ENCODE results near the gene ZBTB20.

- TF ChIP-seq CTCF (IDR thresholded peaks at IDR 0.05) (no peak), EZH2 (IDR thresholded peaks at IDR 0.05; ENCODE audit: borderline replicate concordance, insufficient read depth, low read depth, low read length, poor library complexity, severe bottlenecking) (no peak)
Observed at GRCh38 chr3:114674036-114674435, 473.1 kb downstream of the ZBTB20 start.

All from B cell (primary cell).